GM15510 (cell line): ENCODE results near the gene CNOT4.

Experiments used
- POLR2A ChIP-seq: IDR thresholded peaks from 3 replicates; pipeline ENCODE4 v1.6.1; 2011; ENCODE audit warnings: borderline replicate concordance; ENCODE audit not compliant: insufficient read length; ENCODE audit errors: extremely low read depth

The CNOT4 gene

GRCh38 chr7:135372222-135372621 lies 137.7 kb downstream of the CNOT4 start:
- TF ChIP-seq POLR2A, result no peak

GRCh38 chr7:135370656-135371055 lies 139.2 kb downstream of the CNOT4 start:
- no peak for TF ChIP-seq POLR2A

- TF ChIP-seq POLR2A, result no peak
These were observed 140.5 kb downstream of the CNOT4 start for GRCh38 chr7:135369405-135369804.

- no peak for TF ChIP-seq POLR2A
These were observed 141.3 kb downstream of the CNOT4 start for GRCh38 chr7:135368416-135369186.

GRCh38 chr7:135366843-135367508 lies 142.9 kb downstream of the CNOT4 start:
- no peak for TF ChIP-seq POLR2A

GRCh38 chr7:135365721-135366120 lies 144.2 kb downstream of the CNOT4 start:
- TF ChIP-seq POLR2A, result no peak

- no peak for TF ChIP-seq POLR2A
These were observed 145.7 kb downstream of the CNOT4 start for GRCh38 chr7:135364206-135364605.

GRCh38 chr7:135362871-135363270 lies 147.0 kb downstream of the CNOT4 start:
- TF ChIP-seq POLR2A, result no peak

- TF ChIP-seq POLR2A, result no peak
These were observed 148.1 kb downstream of the CNOT4 start for GRCh38 chr7:135361788-135362187.

GRCh38 chr7:135359615-135360014 lies 150.3 kb downstream of the CNOT4 start:
- no peak for TF ChIP-seq POLR2A

- no peak for TF ChIP-seq POLR2A
These were observed 154.4 kb downstream of the CNOT4 start for GRCh38 chr7:135355377-135356048.

GRCh38 chr7:135353832-135354231 lies 156.1 kb downstream of the CNOT4 start:
- TF ChIP-seq POLR2A, result no peak

- TF ChIP-seq POLR2A, result no peak
These were observed 157.6 kb downstream of the CNOT4 start for GRCh38 chr7:135352285-135352684.

GRCh38 chr7:135349746-135350145 lies 160.2 kb downstream of the CNOT4 start:
- TF ChIP-seq POLR2A, result no peak

GRCh38 chr7:135348493-135348892 lies 161.4 kb downstream of the CNOT4 start:
- no peak for TF ChIP-seq POLR2A

GRCh38 chr7:135343361-135343760 lies 166.5 kb downstream of the CNOT4 start:
- TF ChIP-seq POLR2A, result no peak

GRCh38 chr7:135342887-135343286 lies 167.0 kb downstream of the CNOT4 start:
- no peak for TF ChIP-seq POLR2A

GRCh38 chr7:135341049-135341448 lies 168.9 kb downstream of the CNOT4 start:
- no peak for TF ChIP-seq POLR2A
